Measurements from ENCODE around the gene CNFN.

Gene CNFN

GRCh38 chr19:42378225-42379215 lies 11.6 kb downstream of the CNFN start:
- DNase-seq (ENCODE audit: low read depth, low spot score), result no peak
- no peak overlapping the region for H3K27ac ChIP-seq

DNA sequence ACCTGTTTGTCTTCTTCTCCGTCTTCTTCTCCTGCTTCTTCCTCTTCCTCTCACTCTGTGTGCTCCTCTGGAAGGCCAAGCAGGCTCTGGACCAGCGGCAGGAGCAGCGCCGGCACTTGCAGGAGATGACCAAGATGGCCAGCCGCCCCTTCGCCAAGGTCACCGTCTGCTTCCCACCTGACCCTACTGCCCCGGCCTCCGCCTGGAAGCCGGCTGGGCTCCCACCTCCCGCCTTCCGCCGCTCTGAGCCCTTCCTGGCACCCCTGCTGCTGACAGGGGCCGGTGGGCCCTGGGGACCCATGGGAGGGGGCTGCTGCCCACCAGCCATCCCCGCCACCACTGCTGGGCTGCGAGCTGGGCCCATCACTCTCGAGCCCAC lies 13.9 kb downstream of the CNFN start:
- DNase-seq (ENCODE audit: low read depth, low spot score), result no peak
- no peak overlapping the region for H3K27ac ChIP-seq

GRCh38 chr19:42375415-42376176 lies 14.5 kb downstream of the CNFN start:
- DNase-seq (ENCODE audit: low read depth, low spot score), result no peak
- no peak overlapping the region for H3K27ac ChIP-seq

GRCh38 chr19:42374826-42375376 lies 15.2 kb downstream of the CNFN start:
- DNase-seq (ENCODE audit: low read depth, low spot score), result no peak
- no peak overlapping the region for H3K27ac ChIP-seq

DNA sequence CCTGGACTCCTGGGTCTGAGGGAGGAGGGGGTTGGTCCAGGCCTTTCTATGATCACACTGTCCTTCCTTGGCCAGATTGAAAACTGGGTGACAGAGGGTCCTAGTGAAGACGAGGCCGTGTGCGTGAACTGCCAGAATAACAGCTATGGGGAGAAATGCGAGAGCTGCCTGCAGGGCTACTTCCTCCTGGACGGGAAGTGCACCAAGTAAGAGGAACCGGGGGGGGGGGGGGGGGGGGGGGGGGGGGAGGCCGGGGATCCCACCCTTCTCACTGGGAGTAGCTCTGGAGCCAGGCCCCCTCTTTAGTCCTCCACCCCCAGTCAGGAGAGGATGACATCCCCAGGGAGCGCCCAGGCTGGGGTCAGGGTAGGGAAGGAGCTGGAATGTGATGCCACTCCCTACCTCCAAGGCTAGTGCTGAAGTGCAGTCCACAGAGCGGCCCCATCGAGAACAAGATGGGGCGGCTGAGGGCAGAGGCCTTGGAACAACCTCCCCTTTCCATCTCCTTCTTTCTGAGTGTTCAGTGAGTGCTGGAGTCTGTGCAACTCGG lies 19.4 kb downstream of the CNFN start:
- H3K27ac ChIP-seq, result no peak overlapping the region
- no peak for DNase-seq (ENCODE audit: low read depth, low spot score)

DNA sequence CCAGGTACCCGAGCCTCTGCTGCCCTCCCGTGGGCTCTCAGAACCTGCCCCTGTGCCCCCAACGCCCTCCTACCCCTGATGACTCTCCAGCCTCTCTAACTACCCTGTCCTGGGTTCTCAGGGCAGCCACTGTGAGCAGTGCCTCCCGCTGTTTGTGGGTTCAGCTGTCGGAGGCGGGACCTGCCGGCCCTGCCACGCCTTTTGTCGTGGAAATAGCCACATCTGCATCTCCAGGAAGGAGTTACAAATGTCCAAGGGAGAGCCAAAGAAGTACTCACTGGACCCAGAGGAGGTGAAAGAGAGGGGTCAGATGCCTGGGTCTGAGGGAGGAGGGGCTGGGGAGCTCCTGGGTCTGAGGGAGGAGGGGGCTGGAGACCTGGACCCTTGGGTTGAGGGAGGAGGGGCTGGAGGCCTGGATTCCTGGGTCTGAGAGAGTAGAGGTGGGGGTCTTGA lies 20.0 kb downstream of the CNFN start:
- no peak overlapping the region for H3K27ac ChIP-seq
- DNase-seq (ENCODE audit: low read depth, low spot score), result no peak

DNA sequence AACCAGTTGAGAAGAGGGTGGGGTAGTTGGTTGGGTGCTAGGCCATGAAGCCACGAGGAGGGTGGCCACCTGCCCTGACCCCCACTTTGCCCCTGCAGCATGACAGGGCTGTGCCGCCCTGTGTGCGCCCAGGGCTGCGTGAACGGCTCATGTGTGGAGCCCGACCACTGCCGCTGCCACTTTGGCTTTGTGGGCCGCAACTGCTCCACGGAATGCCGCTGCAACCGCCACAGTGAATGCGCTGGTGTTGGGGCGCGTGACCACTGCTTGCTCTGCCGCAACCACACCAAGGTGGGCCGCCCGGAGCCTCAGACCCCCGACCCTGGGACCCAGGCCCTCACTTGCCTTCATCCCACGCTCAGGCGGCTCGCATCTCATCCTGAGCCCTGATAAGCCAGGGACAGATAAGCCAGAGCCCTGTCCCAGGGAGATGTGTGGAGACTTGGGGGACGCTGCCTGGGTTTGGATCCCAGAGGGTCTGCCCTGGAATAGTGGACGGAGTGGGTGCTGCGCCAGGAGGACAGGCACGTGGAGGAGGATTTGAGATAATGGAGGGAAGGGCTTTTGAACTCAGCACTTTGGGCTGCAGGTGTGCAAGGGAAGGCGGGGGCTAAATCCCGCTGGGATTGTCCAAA lies 20.5 kb downstream of the CNFN start:
- no peak overlapping the region for H3K27ac ChIP-seq

DNA sequence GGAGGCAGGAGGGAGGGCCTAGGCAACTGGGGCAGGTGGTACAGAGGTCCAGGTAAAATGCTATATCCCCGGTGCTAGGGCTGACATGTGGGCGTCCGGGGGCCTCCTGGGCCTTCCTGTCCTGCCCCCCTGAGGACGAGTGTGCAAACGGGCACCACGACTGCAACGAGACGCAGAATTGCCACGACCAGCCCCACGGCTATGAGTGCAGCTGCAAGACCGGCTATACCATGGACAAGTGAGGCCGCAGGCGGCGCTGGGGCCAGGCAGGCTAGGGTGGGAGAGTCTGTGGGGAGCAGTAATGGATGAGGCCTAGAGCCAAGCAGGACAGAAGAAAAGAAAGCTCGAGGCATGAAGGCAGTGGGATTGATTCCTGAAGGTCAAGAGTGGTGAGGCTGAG lies 21.3 kb downstream of the CNFN start:
- no peak for DNase-seq (ENCODE audit: low read depth, low spot score)
- H3K27ac ChIP-seq, result no peak overlapping the region

More for the DNA sequence above, 20.5 kb downstream of the CNFN start:
- no peak for DNase-seq (ENCODE audit: low read depth, low spot score)

DNA sequence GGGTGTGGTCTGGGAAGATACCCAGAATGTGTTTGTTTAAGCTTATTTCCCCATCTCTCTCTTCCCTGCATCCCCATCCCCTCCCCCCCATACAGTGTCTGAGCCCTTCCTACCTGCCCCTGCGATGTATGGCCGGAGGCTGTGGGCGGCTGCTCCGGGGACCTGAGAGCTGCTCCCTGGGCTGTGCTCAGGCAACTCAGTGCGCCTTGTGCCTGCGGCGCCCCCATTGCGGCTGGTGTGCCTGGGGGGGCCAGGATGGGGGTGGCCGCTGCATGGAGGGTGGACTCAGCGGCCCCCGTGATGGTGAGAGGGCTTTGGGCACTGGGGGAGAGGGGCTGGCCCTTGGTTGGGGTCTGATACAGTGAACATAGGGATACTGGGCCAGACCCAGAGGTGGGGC lies 21.7 kb downstream of the CNFN start:
- no peak overlapping the region for H3K27ac ChIP-seq
- no peak for DNase-seq (ENCODE audit: low read depth, low spot score)

DNA sequence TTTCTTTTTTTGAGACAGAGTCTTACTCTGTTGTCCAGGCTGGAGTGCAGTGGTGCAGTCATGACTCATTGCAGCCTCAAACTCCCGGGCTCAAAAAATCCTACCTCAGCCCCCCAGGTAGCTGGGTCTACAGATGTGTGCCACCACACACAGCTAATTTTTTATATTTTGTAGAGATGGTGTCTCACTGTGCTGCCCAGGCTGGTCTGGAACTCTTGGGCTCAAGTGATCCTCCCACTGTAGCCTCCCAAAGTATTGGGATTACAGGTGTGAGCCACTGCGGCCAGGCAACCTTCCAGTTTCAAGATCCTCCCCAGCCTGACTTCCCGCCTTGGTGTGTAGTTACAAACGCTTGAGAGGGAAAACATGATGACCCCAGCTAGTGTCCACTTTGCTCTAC lies 22.2 kb downstream of the CNFN start:
- no peak overlapping the region for H3K27ac ChIP-seq
- no peak for DNase-seq (ENCODE audit: low read depth, low spot score)

DNA sequence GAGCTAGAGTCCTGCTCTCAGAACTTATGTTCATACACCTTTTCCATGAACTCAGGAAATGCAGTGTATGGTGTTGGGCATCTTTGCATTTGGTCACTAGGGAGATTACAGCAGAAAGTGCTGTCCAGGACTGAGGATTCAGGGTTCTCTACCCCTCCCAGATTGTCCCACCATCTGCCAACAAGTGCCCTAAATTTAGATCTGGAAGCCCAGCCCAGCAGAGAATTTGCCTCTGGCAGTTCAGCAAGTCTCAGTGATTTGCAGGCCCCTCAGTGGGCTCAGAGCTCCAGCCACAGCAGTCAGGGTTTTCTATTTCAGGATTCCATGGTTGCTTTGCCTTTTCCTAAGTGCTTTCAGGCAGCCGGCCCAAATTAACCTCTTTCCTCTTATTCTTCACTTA lies 23.4 kb downstream of the CNFN start:
- no peak overlapping the region for H3K27ac ChIP-seq
- DNase-seq (ENCODE audit: low read depth, low spot score), result no peak

- H3K27ac ChIP-seq, result no peak overlapping the region
- DNase-seq (ENCODE audit: low read depth, low spot score), result no peak
Measured at GRCh38 chr19:42363614-42364346, 26.3 kb downstream of the CNFN start.

- no peak overlapping the region for H3K27ac ChIP-seq
- DNase-seq (ENCODE audit: low read depth, low spot score), result no peak
Measured at GRCh38 chr19:42362891-42363440, 27.1 kb downstream of the CNFN start.

- DNase-seq (ENCODE audit: low read depth, low spot score), result no peak
- H3K27ac ChIP-seq, result no peak overlapping the region
Measured at GRCh38 chr19:42362342-42362741, 27.8 kb downstream of the CNFN start.

DNA sequence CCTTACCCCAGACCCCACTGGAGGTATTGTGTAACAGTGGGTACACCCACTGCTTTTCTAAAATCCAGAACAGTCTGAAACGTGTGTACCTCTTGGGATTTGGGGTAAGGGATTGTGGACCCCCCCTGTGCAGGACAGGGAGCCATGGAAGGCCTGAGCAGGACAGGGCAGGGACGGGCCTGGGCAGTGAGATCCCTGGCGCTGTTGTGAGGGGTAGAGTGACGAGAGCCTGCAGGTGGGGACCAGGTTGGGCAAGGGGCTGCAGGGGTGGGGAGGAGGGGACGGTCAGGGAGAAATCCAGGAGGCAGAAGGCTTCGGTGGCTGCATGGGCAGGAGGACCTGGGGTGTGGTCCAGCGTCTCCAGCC lies 28.6 kb downstream of the CNFN start:
- no peak overlapping the region for H3K27ac ChIP-seq
- DNase-seq (ENCODE audit: low read depth, low spot score), result no peak

DNA sequence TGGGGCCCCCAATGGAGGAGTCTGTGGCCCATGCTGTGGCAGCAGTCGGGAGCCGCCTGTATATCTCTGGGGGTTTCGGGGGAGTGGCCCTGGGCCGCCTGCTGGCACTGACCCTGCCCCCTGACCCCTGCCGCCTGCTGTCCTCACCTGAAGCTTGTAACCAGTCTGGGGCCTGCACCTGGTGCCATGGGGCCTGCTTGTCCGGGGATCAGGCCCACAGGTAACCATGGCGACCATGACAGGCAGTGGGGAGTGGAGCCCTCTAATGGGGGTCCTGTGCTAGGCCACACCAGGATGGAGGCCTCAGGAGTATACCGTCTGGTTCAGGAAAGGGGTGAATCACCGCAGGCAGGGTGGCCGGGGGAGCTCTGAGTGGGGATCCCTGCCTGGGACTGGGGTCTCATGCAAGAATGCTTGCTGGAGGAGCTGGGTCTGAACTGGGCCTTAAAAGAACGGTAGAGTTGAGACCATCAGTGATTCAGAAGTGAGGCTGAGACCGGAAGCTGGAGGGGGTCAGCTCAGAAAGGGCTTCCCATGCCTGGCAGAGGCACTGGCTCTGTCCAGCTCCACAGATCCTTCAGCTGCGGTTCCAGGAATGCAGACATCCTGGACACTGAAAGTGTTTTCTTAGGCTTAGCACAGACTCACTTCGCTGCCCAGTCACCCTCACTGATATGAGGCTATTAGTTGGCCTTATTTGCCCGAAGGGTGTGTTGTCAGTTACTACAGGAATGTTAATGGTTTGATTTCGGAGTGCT lies 29.1 kb downstream of the CNFN start:
- no peak for DNase-seq (ENCODE audit: low read depth, low spot score)
- no peak overlapping the region for H3K27ac ChIP-seq

DNA sequence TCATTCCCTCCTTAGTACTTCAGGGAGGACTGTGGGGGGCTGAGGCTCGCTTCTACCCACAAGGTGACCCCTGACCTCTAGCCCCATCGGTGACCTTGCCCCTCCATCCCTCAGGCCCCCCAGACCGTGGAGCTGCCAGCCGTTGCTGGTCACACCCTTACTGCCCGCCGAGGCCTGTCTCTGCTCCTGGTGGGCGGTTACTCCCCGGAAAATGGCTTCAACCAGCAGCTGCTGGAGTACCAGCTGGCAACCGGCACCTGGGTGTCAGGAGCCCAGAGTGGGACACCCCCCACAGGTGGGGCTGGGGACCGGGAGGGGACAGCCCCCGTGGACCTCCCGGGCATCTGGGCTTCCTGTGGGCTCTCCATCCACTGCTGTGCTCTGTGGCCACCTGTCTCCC lies 32.8 kb downstream of the CNFN start:
- H3K27ac ChIP-seq, result no peak overlapping the region

GRCh38 chr19:42356686-42357085 lies 33.4 kb downstream of the CNFN start:
- DNase-seq (ENCODE audit: low read depth, low spot score), result no peak
- no peak overlapping the region for H3K27ac ChIP-seq

More for the DNA sequence above, 32.8 kb downstream of the CNFN start:
- DNase-seq (ENCODE audit: low read depth, low spot score), result no peak

- no peak for DNase-seq (ENCODE audit: low read depth, low spot score)
- no peak overlapping the region for H3K27ac ChIP-seq
Measured at GRCh38 chr19:42355896-42356295, 34.2 kb downstream of the CNFN start.

Data from epithelial cell of prostate (primary cell).